Effector CD8-positive, alpha-beta T cell (primary cell): ENCODE measurements around the gene RGS1.

Source experiments
- DNase-seq: peaks from one replicate; lab custom pipeline; 2025; lab: John Stamatoyannopoulos, UW

Gene RGS1

GRCh38 chr1:192620071-192620635, 44.6 kb downstream of the RGS1 start:
- DNase-seq: no peak

GRCh38 chr1:192626366-192627179, 51.0 kb downstream of the RGS1 start:
- DNase-seq: no peak

GRCh38 chr1:192627901-192628300, 52.3 kb downstream of the RGS1 start:
- no peak for DNase-seq

- no peak for DNase-seq
These were observed 53.0 kb downstream of the RGS1 start for GRCh38 chr1:192628396-192629057.

GRCh38 chr1:192629612-192630011, 54.0 kb downstream of the RGS1 start:
- DNase-seq: no peak
